HG03558 (cell line): Measurements from ENCODE around the gene TMEM60.

Experiments used
- ATAC-seq: cut with Tn5 transposase; IDR thresholded peaks from one replicate; pipeline ENCODE4 v1.9.1; 2021; ENCODE audit warnings: moderate number of reproducible peaks; ENCODE audit not compliant: unreplicated experiment; ENCODE audit errors: extremely low read depth

The TMEM60 gene

DNA sequence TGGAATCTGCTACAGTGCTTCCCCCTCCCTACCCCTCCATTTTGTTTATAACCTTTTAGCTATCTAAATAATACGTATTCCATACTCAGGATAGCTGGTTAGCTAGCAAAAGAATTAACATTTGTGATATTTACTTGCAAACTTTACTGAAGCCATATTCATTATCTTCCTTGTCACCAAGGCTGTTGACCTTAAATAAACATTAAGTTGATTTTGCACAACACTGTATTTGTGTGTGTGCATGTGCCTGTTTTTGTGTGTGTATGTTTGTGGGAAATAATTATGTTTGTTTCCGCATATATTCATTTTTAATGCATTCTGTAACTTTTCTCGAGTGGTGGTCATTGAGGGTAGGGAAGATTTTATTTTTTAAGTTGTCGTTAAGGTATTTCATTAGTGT is 15.9 kb downstream of the TMEM60 start:
- ATAC-seq = no peak

- ATAC-seq = no peak
These were observed 19.7 kb downstream of the TMEM60 start for GRCh38 chr7:77778535-77778934.

DNA sequence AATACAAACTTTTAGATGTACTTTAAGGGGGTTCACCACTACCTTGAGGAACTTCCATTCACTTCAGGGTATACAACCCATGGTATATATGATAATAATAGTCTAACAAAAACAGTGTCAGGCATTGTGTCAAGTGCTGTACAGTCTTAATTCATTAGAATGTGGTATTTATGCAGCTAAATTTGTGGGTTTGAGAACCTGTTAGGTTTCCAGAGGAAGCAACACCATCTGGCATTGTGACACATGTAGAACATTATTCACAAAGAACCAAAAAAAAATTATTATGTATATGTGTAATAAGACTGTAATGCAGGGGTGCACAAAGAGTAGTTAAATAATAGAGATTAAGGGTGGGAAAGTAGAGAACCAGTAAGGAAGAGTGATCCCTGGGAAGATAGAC is 26.3 kb downstream of the TMEM60 start:
- no peak for ATAC-seq

GRCh38 chr7:77770316-77770715 is 27.9 kb downstream of the TMEM60 start:
- no peak for ATAC-seq

GRCh38 chr7:77766801-77767605 is 31.2 kb downstream of the TMEM60 start:
- ATAC-seq = no peak

- ATAC-seq = no peak
These were observed 32.1 kb downstream of the TMEM60 start for GRCh38 chr7:77765906-77766800.

DNA sequence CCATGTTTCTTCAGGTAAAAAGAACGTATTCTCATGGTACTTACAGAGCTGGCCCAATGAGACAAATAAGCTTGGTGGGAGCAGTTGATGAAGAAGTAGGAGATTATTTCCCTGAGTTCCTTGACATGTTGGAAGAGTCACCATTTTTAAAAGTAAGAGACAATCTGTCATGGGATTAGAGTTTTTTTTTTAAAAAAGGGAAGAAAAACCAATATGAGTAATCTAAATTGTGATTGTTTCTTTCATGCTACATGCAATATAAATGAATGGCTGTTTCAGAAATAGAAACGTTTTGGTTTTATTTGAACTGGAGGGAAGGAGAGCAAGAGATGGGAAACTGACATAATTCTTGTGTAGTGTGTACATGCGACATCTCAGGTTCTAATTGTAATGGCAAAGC is 32.8 kb downstream of the TMEM60 start:
- no peak for ATAC-seq

DNA sequence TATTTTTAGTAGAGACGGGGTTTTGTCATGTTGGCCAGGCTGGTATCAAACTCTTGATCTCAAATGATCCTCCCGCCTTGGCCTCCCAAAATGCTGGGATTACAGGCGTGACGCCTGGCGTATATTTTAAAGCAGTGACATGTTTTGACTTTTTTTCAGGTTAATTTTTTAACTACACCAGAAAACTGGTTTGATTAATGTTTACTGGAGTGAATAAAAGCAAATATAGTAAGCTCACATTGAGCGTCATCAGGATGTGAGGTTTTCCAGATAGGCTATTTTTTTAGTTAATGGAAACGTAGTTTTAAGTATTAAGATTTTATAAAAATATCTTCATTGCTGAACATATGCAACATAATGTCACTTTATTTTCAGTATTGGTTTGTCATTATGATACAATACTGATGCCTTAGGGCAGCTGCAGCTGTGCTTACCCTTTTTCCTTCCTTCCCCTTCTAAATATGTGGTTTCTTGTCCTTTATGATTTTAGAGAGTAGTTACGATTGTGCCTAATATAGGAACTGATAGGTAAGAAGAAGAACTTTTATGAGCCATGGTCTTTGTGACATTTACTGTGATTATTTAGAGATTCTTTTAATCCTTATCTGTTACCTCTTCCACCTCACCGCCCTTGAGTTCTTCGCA is 37.3 kb downstream of the TMEM60 start:
- no peak for ATAC-seq

GRCh38 chr7:77759294-77759889 is 38.8 kb downstream of the TMEM60 start:
- ATAC-seq = no peak

- ATAC-seq = peak; percentile 91
These were observed 40.6 kb downstream of the TMEM60 start for GRCh38 chr7:77757589-77757988.

GRCh38 chr7:77753173-77753572 is 45.1 kb downstream of the TMEM60 start:
- ATAC-seq = no peak

DNA sequence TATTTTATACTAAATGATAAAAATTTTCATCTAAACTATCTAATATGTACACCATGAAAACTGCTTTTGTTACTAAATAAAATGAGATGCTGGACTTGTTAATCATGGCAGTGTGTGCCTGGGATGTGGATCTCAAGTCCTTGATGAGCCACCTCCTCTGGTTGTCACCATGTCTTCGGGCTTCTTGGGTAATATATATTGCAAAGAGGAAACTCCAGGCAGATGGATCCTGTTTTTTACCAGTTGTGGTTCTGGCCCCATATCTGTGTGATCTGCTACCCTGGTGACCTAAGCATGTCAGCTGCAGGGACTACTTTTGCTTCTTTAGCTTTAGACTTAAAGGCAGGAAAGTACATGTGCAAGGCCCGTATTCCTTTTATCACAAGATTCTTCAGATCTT is 46.2 kb downstream of the TMEM60 start:
- ATAC-seq = no peak

GRCh38 chr7:77747718-77748117 is 50.5 kb downstream of the TMEM60 start:
- ATAC-seq = no peak

DNA sequence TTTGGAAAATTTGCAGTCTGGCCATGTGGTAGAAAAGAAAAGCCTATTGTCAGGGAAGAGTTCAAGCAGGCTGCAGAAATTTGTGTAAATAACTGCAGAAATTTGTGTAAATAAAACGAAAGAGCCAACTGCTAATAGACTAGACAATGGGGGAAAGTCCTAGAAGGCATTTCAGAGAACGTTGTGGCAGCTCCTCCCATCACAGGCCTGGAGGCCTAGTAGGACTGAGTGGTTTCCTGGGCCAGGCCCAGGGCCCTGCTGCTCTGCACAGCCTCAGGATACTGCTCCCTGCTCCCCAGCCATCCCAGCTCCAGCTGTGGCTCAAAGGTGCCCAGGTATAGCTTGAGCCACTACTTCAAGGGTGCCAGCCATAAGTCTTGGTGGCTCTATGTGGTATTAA is 51.1 kb downstream of the TMEM60 start:
- ATAC-seq = no peak

DNA sequence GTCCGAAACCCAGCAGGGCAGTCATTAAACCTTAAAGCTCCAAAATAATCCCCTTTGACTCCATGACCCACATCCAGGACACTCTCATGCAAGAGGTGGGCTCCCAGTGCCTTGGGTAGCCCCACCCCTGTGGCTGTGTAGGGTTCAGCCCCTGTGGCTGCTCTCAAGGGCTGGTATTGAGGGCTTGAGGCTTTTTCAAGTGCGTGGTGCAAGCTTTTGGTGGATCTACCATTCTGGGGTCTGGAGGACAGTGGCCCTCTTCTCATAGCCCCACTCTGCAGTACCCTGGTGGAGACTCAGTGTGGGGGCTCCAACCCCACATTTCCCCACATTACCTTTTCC is 51.4 kb downstream of the TMEM60 start:
- ATAC-seq = no peak

DNA sequence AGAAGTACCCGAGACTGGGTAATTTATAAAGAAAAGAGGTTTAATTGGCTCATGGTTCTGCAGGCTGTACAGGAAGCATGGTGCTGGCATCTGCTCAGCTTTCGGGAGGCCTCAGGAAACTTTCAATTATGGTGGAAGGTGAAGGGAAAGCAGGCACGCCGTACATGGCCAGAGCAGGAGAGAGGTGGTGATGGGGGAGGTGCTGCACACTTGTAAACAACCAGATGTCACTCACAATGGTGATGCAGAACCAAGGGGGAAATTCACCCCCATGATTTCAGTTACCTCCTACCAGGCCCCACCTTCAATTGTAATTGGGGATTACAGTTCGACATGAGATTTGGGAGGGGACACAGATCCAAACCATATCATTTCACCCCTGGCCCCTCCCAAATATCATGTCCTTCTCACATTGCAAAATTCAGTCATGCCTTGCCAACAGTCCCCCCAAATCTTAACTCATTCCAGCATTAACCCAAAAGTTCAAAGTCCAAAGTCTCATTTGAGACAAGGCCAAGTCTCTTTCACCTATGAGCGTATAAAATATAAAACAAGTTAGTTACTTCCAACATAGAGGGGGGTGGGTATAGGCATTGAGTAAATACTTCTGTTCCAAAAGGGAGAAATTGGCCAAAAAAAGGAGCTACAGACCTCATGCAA is 51.9 kb downstream of the TMEM60 start:
- no peak for ATAC-seq

- no peak for ATAC-seq
These were observed 52.5 kb downstream of the TMEM60 start for GRCh38 chr7:77745746-77746145.
